Suppressor macrophage treated with lipopolysaccharide for 1 hour (primary cell): ENCODE results near the gene CAMK2A.
A peak's percentile ranks its signal among the peaks of the same experiment; 100 is the strongest.

ENCODE experiments used
- DNase-seq, 3 donors: peaks; one replicate each; pipeline ENCODE4 v3.0.0-alpha.2; 2020 to 2022

Gene CAMK2A

GRCh38 chr5:150299571-150300327, 10.2 kb upstream of the CAMK2A start:
- DNase-seq, result no peak

- peak; percentile 27 to 56 (median 43) for DNase-seq
Measured at GRCh38 chr5:150298701-150299451, 9.3 kb upstream of the CAMK2A start.

- no peak for DNase-seq
Measured at GRCh38 chr5:150297934-150298595, 8.5 kb upstream of the CAMK2A start.

- DNase-seq, result no peak
Measured at GRCh38 chr5:150297236-150297890, 7.8 kb upstream of the CAMK2A start.

- no peak for DNase-seq
Measured at GRCh38 chr5:150296496-150296895, 6.9 kb upstream of the CAMK2A start.

GRCh38 chr5:150295741-150296486, 6.3 kb upstream of the CAMK2A start:
- no peak for DNase-seq

- DNase-seq, result peak; percentile 80 to 92 (median 84)
Measured at GRCh38 chr5:150295172-150295634, 5.6 kb upstream of the CAMK2A start.

GRCh38 chr5:150294551-150295071, 5.0 kb upstream of the CAMK2A start:
- DNase-seq, result no peak

GRCh38 chr5:150293091-150293941, 3.7 kb upstream of the CAMK2A start:
- no peak for DNase-seq

GRCh38 chr5:150291388-150292385, 2.1 kb upstream of the CAMK2A start:
- DNase-seq, result peak in 1 of 3 donors; percentile 22

GRCh38 chr5:150288791-150289190, 782 bp downstream of the CAMK2A start:
- no peak for DNase-seq

GRCh38 chr5:150288361-150288760, 1.2 kb downstream of the CAMK2A start:
- DNase-seq, result no peak

GRCh38 chr5:150286820-150287219, 2.8 kb downstream of the CAMK2A start:
- DNase-seq, result peak in 2 of 3 donors; percentile 11 to 32

GRCh38 chr5:150285114-150285513, 4.5 kb downstream of the CAMK2A start:
- DNase-seq, result no peak

- DNase-seq, result no peak
Measured at GRCh38 chr5:150284311-150284710, 5.3 kb downstream of the CAMK2A start.

- DNase-seq, result no peak
Measured at GRCh38 chr5:150283904-150284303, 5.7 kb downstream of the CAMK2A start.

GRCh38 chr5:150281987-150282386, 7.6 kb downstream of the CAMK2A start:
- DNase-seq, result no peak

- DNase-seq, result no peak
Measured at GRCh38 chr5:150279330-150280020, 10.1 kb downstream of the CAMK2A start.

GRCh38 chr5:150278916-150279315, 10.7 kb downstream of the CAMK2A start:
- DNase-seq, result no peak
